GM12878 (cell line): ENCODE measurements around the gene NUMA1. TPM values are rescaled to one million over a fixed set of nuclear protein-coding genes. Genes with fewer than 3 reads are reported as not detected.
A peak's percentile ranks its signal among the peaks of the same experiment; 100 is the strongest.

Experiments
- ATAC-seq: fragments of 200-7000 bp; cut with Tn5 transposase; 3 replicates; pipeline ENCODE4 v1.9.1; 2020; ENCODE audit warnings: mild to moderate bottlenecking, moderate library complexity
- BruUV-seq: library from RNA; stranded (reverse); fragments of 400-500 nt; replicated peaks from 2 replicates; lab custom pipeline; 2021; lab: Mats Ljungman, UMichigan
- CTCF ChIA-PET: fragments of 300-600 bp; sonication (Branson Sonifier 250); formaldehyde crosslinking; extraction: SDS; loops from one replicate; lab custom pipeline; 2021; ENCODE audit warnings: inconsistent platforms; lab: Yijun Ruan, JAX
- POLR2A ChIA-PET: fragments of 350-600 bp; formaldehyde crosslinking; extraction: SDS; loops from one replicate; lab custom pipeline; 2021; ENCODE audit warnings: inconsistent platforms; lab: Charles Lee
- RAD21 ChIA-PET: fragments of 300-600 bp; sonication (Branson Sonifier 250); formaldehyde crosslinking; loops from one replicate; lab custom pipeline; 2023; ENCODE audit warnings: antibody characterized with exemption; ENCODE audit not compliant: unreplicated experiment; lab: Charles Lee
- SMC1A ChIA-PET: fragments of 300-600 bp; sonication (Branson Sonifier 250); formaldehyde crosslinking; loops from one replicate; lab custom pipeline; 2023; ENCODE audit not compliant: unreplicated experiment, uncharacterized antibody; lab: Charles Lee
- DNase-seq: peaks from one replicate; pipeline ENCODE4 v3.0.0-alpha.2; 2011; ENCODE audit warnings: low read depth, low spot score
- FAIRE-seq: peaks from 3 replicates; lab custom pipeline; 2011; peaks lifted over from hg19 to GRCh38; lab: Jason Lieb, UNC
- H2AFZ ChIP-seq: 2 replicates; pipeline ENCODE4 v1.6.0; 2011; ENCODE audit warnings: low read depth, low read length, control low read depth; ENCODE audit not compliant: control insufficient read depth
- H3K27ac ChIP-seq: 2 replicates; pipeline ENCODE4 v1.5.1; 2011; ENCODE audit warnings: control low read depth; ENCODE audit not compliant: control insufficient read depth, insufficient read depth
- H3K27me3 ChIP-seq, 2 experiments: replicated peaks in 1 of 2; 2 replicates each; pipeline versions ENCODE4 v1.6.0 to v1.6.1; 2011; ENCODE audit warnings: low read length in 1 of 2; ENCODE audit not compliant: control insufficient read depth in 2 of 2, insufficient read depth in 2 of 2
- H3K36me3 ChIP-seq, 2 experiments: 2 replicates each; pipeline ENCODE4 v1.5.1; 2011; ENCODE audit warnings: low read length in 1 of 2; ENCODE audit not compliant: control insufficient read depth in 2 of 2, insufficient read depth in 2 of 2
- H3K4me1 ChIP-seq: 2 replicates; pipeline ENCODE4 v1.6.1; 2011; ENCODE audit warnings: mild to moderate bottlenecking, low read length, moderate library complexity, mixed read lengths; ENCODE audit not compliant: control insufficient read depth, insufficient read depth
- H3K4me2 ChIP-seq: 2 replicates; pipeline ENCODE4 v1.6.0; 2011; ENCODE audit warnings: control low read depth; ENCODE audit not compliant: control insufficient read depth, insufficient read depth
- H3K4me3 ChIP-seq: fragments of 200-600 bp; sonication (generic); 2 replicates; pipeline ENCODE4 v1.5.1; 2016
- H3K79me2 ChIP-seq: 2 replicates; pipeline ENCODE4 v1.6.0; 2011; ENCODE audit warnings: low read length; ENCODE audit not compliant: control insufficient read depth, insufficient read depth
- H3K9ac ChIP-seq: 2 replicates; pipeline ENCODE4 v1.8.0; 2011; ENCODE audit warnings: low read length, control low read depth, mixed read lengths; ENCODE audit not compliant: control insufficient read depth, insufficient read depth
- H3K9me3 ChIP-seq: replicated peaks from 3 replicates; pipeline ENCODE4 v1.5.1; 2011; ENCODE audit warnings: mild to moderate bottlenecking, low read length; ENCODE audit not compliant: control insufficient read depth, insufficient read depth
- H4K20me1 ChIP-seq: 2 replicates; pipeline ENCODE4 v1.6.0; 2011; ENCODE audit not compliant: control insufficient read depth, insufficient read depth
- BRCA1 ChIP-seq: IDR thresholded peaks from 2 replicates; pipeline ENCODE4 v1.6.1; 2011; ENCODE audit warnings: low read depth, low read length, improper control_type of control experiment
- MAX ChIP-seq: IDR thresholded peaks from 2 replicates; pipeline ENCODE4 v1.6.1; 2012; ENCODE audit warnings: low read depth, low read length, improper control_type of control experiment
- MYB ChIP-seq: fragments of 150-350 bp; IDR thresholded peaks from 2 replicates; pipeline ENCODE4 v1.6.1; 2014; ENCODE audit warnings: mild to moderate bottlenecking, low read depth, low read length, borderline replicate concordance
- NKRF ChIP-seq: fragments of 450-650 bp; conservative IDR thresholded peaks from 2 replicates; pipeline ENCODE4 v1.6.1; 2017; ENCODE audit warnings: mild to moderate bottlenecking, moderate library complexity
- NR2C2 ChIP-seq: IDR thresholded peaks from 2 replicates; pipeline ENCODE4 v1.6.1; 2011; ENCODE audit warnings: borderline replicate concordance, low read depth; ENCODE audit not compliant: control insufficient read depth, insufficient read length
- PRDM15 ChIP-seq: fragments of 450-650 bp; formaldehyde crosslinking; IDR thresholded peaks from 2 replicates; pipeline ENCODE4 v1.4.0; 2020; ENCODE audit warnings: mild to moderate bottlenecking, moderate library complexity
- RAD51 ChIP-seq: fragments of 450-650 bp; IDR thresholded peaks from 2 replicates; pipeline ENCODE4 v1.6.1; 2016; ENCODE audit warnings: moderate library complexity, mild to moderate bottlenecking, inconsistent platforms
- RELA ChIP-seq: fragments of 450-650 bp; IDR thresholded peaks from 2 replicates; pipeline ENCODE4 v1.8.0; 2014; ENCODE audit warnings: borderline replicate concordance; ENCODE audit not compliant: partially characterized antibody
- SREBF2 ChIP-seq: IDR thresholded peaks from 2 replicates; pipeline ENCODE4 v1.6.1; 2012; ENCODE audit warnings: mild to moderate bottlenecking, low read length
- TAF1 ChIP-seq: IDR thresholded peaks from 2 replicates; pipeline ENCODE4 v1.6.1; 2011; ENCODE audit warnings: mild to moderate bottlenecking, low read depth, low read length, borderline replicate concordance
- TCF7 ChIP-seq: IDR thresholded peaks from 2 replicates; pipeline ENCODE4 v1.6.1; 2014; ENCODE audit warnings: antibody characterized with exemption, borderline replicate concordance
- ZBTB40 ChIP-seq: fragments of 450-650 bp; IDR thresholded peaks from 2 replicates; pipeline ENCODE4 v1.6.1; 2016; ENCODE audit warnings: mild to moderate bottlenecking, moderate library complexity, borderline replicate concordance
- ZNF207 ChIP-seq: fragments of 450-650 bp; IDR thresholded peaks from 2 replicates; pipeline ENCODE4 v1.6.1; 2014; ENCODE audit warnings: antibody characterized with exemption, mild to moderate bottlenecking, borderline replicate concordance
- ZNF217 ChIP-seq: fragments of 450-650 bp; IDR thresholded peaks from 2 replicates; pipeline ENCODE4 v1.6.1; 2017; ENCODE audit warnings: antibody characterized with exemption, mild to moderate bottlenecking
- in situ Hi-C: fragments of 300-500 bp; cut with MboI; formaldehyde crosslinking; loops from 9 replicates; pipeline ENCODE4 v1.14.3; 2018; ENCODE audit warnings: mixed read lengths
- intact Hi-C: fragments of 100-400 bp; cut with micrococcal nuclease; formaldehyde crosslinking; loops from one replicate; pipeline ENCODE4 v1.14.2; 2022; ENCODE audit not compliant: unreplicated experiment
- polyA plus RNA-seq, 11 experiments: library from polyadenylated mRNA; depleted of rRNA in 4 of 11; unstranded in 6 of 11; stranded (reverse) in 5 of 11; fragments of >200 nt; fragmentation: Nextera tagmentation in 4 of 11; fragmentation: Illumina TruSeq in 1 of 11; extraction: Ambion mirVana in 4 of 11; extraction: Trizol in 1 of 11; gene quantifications; 1 replicate in 1 of 11; 2 replicates in 10 of 11; pipeline versions ENCODE4 v1.2.1 to v1.2.3, GENCODE V29; 2011 to 2016; ENCODE audit warnings: inconsistent platforms in 2 of 11, missing spikeins in 2 of 11, low read depth in 1 of 11
- total RNA-seq, 4 experiments: library from RNA; depleted of rRNA in 3 of 4; stranded (reverse); fragments of >200 nt in 3 of 4; fragmentation: Illumina TruSeq in 1 of 4; extraction: Trizol in 1 of 4; gene quantifications; 2 replicates each; pipeline versions ENCODE4 v1.2.1 to v1.2.3, GENCODE V29; 2013 to 2021

NUMA1 gene
- total and polyA plus RNA-seq, 10 of the 15 experiments (the other 5 are each of a cell fraction or from before 2014, with no cell fraction given), result 5.5 to 111 (median 61.0) TPM

- Histone ChIP-seq H3K36me3 (peaks cover 1 to 5% of the 10 kb centered on the region in 2 experiments; a peak in 3 of 4 replicates), H3K79me2 (peaks cover 45% of the 10 kb centered on the region), H3K27me3 (no peaks in the 10 kb centered on the region), H4K20me1 (no peaks in the 10 kb centered on the region), H3K4me3 (no peak overlapping the region), H3K9me3 (no peaks in the 10 kb centered on the region), H3K4me1 (peaks cover 27% of the 10 kb centered on the region), H3K4me2 (no peak overlapping the region), H3K27ac (peak overlapping the region; percentile 6; the same call in 1 of the 2 replicates), H2AFZ (no peak overlapping the region), H3K9ac (no peak overlapping the region)
- no peak for ATAC-seq
- POLR2A ChIA-PET, result interaction anchor here (0.6 to 2.6 kb wide), 4 partner anchors 9 to 24 kb away, joined by 3 to 16 read pairs (median 6); no protein-coding TSS in a partner anchor
- CTCF ChIA-PET, result interaction anchor here (1.0 to 2.6 kb wide), 10 partner anchors 8 to 347 kb away, joined by 3 to 9 read pairs (median 6); no protein-coding TSS in a partner anchor
- in situ Hi-C loops, result no loop called here
- no peak for DNase-seq
- intact Hi-C loops, result no loop called here
- SMC1A ChIA-PET, result interaction anchor here (0.6 to 3.7 kb wide), 10 partner anchors 11 to 90 kb away, joined by 3 to 21 read pairs (median 5); no protein-coding TSS in a partner anchor
- no peak for FAIRE-seq
- RAD21 ChIA-PET, result interaction anchor here (0.6 to 7.8 kb wide), 6 partner anchors 15 to 122 kb away, joined by 3 to 46 read pairs (median 3); no protein-coding TSS in a partner anchor
- BruUV-seq, result no TSS peak
- TF ChIP-seq RELA (no peak), RAD51 (no peak), MYB (no peak), BRCA1 (no peak), NR2C2 (no peak), ZNF207 (no peak), SREBF2 (no peak), ZNF217 (no peak), PRDM15 (CRISPR knock-in tag) (no peak), TAF1 (no peak), NKRF (no peak), TCF7 (no peak), MAX (no peak), ZBTB40 (no peak)
Measured at GRCh38 chr11:72067676-72068075, 12.7 kb downstream of the NUMA1 start.
